AG20443 (cell line): Measurements from ENCODE around the gene TDRD9.

Experiments used
- DNase-seq: peaks from one replicate; pipeline ENCODE4 v3.0.0; 2012; ENCODE audit warnings: low spot score, mixed read lengths

The TDRD9 gene

DNA sequence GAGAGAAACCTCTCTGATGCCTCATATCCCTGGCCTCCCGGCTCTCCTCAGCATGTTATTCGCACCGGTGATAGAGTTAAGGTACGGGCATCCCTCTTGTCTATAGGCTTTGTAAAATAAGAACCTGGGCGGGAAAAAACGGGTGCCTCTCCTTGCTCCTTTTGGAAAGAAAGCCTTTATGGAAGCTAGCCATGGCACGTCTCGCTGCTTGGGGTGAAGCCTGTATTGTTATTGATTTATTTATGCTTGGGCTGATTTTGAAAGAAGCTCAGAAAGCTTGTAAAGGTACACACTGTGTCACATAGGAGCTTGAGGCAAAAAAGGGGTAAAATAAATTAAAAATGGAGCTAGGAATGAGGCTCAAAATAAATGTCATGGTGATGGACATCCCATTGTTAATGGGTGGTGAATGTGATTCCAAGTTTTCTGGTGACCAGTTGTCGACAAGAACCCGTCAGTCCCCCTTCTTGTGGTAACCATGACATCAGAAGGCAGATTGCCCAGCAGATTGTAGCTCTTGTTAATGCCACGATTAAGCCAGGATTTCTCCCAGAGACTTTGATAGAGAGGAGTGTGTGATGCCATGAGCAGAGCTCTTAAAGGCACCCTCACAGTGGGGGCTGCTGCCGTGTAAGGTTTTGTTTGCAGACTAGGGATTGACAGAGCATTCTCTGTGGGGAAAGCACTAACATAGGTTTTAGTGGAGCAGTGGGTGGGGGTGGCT is 106.9 kb downstream of the TDRD9 start:
- no peak for DNase-seq

DNA sequence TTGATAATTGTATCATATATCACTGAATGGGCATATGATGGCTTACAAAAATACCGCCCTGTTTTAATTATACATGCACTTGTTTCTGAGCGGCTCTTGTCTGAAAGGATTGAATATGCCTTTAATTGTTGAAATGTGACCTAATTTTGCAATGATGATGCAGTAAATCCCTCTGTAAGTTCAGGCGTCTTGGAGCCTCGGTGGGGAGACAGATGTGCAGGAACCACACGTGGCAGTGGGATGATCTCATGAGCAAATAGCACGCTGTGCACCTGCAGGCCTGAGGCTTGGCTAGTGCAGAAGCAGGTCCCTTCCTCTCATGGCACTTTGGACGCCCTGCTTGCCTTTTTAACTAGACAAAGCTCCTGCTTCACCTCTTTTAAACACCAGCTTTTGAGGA is 108.0 kb downstream of the TDRD9 start:
- no peak for DNase-seq

DNA sequence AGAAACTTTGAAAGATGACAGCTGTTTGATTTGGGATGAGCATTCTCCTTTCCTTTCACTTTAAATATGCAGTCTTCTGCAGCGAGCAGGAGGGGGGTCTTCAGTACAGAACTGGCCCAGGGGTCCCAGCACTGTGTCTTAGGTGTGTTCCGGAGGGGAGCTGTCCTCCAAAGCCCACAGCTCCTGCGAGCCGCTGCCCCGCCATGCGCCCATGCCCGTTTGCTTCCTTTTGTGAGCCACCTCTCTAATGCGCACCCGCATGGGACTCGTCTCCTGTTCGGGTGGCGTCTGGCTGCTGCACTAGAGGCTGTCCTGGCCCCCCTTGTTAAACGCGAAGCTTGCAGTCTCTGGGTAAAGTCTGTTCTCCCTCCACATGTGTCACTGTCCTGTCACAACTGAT is 108.8 kb downstream of the TDRD9 start:
- no peak for DNase-seq

- no peak for DNase-seq
Observed at GRCh38 chr14:104037903-104038302, 109.6 kb downstream of the TDRD9 start.

- DNase-seq, result no peak
Observed at GRCh38 chr14:104039214-104039613, 111.0 kb downstream of the TDRD9 start.

DNA sequence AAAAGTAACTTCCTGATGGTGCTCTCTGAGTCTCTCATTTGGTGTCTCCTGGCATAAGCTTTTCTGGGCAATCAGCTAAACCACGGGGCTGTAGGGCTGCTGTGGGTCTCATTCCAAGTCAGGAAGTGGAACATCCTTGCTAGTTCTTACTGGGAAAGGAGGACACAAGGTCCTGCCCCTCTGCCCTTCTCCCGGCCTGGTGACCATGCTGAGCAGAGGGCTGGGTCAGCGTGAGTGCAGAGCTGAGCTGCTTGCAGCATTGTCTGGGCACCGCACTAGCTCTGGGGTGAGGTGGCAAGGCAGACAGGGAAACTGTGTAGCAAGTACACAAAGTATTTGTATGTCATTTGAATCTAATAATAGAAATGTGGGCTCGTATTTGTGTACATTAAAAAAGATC is 112.3 kb downstream of the TDRD9 start:
- DNase-seq, result no peak

DNA sequence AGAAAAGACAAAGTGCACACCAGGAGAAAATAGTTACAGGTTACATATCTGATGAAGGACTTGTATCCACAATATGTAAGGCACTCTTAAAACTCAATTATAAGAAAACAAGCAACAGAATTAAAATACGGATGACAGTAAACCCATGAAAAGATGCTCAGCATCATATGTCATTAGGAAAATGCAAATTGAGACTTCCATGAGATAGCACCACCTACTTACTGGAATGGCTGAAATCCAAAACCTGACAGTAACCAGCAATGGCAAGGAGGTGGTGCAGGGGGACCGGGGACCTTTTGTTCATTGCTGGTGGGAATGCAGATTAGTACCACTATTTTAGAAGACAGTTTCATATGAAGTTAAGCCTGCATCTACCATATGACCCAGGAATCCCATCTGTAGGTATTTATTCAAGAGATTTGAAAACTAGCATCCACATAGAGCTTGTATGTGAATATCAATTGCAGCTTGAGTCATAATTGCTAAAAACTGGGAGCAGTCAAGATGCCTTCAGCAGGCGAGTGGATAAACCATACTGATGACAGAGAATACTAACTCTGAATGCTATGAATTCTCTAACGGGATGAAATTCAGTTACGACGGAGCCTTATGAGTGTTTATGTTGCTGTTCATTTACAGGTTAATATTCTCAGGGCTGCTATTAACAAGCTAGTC is 113.3 kb downstream of the TDRD9 start:
- no peak for DNase-seq

GRCh38 chr14:104044016-104044415 is 115.8 kb downstream of the TDRD9 start:
- no peak for DNase-seq

DNA sequence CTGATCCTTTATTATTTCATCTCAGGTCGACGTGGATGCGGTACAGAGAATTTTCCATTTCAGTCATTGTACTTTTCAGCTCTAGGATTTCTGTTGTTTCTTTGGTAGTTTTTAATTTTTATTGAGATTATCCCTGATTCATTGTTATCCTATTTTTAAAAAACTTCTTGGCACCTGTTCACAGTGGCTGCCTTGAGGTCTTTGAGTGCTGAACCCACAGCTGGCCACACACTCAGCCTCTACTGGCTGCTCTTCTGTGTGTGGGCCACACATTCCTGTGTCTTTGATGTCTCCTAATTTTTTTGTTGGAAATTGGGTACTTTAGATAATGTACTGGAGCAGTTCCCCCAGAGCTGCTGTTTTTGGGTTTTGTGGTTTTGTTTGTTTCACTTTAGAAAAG is 119.5 kb downstream of the TDRD9 start:
- no peak for DNase-seq

GRCh38 chr14:104048758-104049507 is 120.7 kb downstream of the TDRD9 start:
- no peak for DNase-seq

GRCh38 chr14:104049576-104050240 is 121.5 kb downstream of the TDRD9 start:
- DNase-seq, result no peak

- no peak for DNase-seq
Observed at GRCh38 chr14:104051092-104051813, 123.0 kb downstream of the TDRD9 start.

DNA sequence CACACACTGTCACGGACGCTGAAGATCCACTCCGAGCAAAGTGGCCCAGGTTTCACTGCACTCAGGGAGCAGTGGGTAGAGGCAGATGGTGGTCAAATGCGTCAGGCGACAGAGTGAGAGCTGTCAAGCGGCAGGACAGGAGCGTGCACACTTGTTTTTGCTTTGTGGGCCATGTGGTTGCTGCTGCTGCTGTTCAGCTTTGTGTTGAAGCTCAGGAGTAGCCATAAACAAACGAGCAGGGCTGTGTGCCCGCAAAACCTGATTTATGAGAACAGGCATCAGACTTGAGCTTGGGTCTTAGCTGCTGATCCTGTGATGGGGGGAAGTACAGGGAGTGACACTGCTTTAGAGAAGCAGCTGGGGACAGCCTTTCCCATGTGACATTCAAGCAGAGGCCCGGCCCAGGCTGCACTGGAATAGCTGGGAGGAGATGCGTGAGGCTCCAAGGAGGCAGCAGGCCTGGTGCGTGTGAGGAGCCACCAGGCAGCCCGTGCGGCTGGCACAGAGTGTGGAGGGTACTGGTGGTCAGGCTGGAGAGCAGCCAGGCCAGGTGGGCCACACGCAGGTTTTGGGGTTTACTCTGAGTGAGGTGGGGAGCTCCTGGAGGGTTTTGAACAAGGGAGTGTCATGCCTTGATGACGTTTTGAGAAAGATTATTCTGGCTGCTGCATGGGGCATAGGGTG is 126.1 kb downstream of the TDRD9 start:
- DNase-seq, result no peak

GRCh38 chr14:104062281-104062680 is 134.0 kb downstream of the TDRD9 start:
- DNase-seq, result no peak

DNA sequence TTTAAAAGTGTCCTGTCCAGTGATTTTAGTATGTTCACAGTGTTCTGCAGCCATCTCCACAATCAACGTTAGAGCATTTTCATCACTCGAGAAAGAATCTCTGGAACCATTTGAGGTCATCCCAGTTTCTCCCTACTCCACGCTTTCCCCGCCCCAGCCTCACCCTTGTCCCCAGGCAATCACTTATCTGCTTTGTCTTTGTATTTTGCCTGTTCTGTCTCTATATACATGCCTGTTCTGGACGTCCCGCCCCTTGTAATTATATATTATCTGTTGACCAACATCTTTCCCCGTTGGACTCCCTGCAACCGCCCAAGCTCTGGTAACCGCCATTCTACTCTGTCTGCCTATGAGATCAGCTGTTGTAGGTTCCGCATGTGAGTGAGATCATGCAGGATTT is 135.7 kb downstream of the TDRD9 start:
- no peak for DNase-seq

GRCh38 chr14:104066279-104066678 is 138.0 kb downstream of the TDRD9 start:
- no peak for DNase-seq

- DNase-seq, result no peak
Observed at GRCh38 chr14:104066719-104067295, 138.6 kb downstream of the TDRD9 start.

- DNase-seq, result no peak
Observed at GRCh38 chr14:104069541-104069940, 141.3 kb downstream of the TDRD9 start.

DNA sequence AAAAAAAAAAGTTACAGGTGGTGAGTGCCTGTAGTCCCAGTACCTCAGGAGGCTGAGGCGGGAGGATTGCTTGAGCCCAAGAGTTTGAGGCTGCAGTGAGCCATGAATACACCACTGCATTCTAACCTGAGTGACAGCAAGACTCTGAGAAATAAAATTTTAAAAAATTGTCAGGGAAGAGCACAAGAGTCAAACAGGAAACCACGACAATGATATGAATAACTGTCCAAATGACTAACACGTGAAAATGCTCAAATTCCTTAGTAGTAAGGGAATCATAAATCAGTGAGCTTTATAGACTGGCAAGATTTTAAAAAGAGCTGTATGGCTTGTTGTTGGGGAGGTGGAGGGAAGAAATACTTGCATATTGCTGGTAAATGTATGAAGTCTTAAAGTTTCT is 144.3 kb downstream of the TDRD9 start:
- DNase-seq, result no peak

DNA sequence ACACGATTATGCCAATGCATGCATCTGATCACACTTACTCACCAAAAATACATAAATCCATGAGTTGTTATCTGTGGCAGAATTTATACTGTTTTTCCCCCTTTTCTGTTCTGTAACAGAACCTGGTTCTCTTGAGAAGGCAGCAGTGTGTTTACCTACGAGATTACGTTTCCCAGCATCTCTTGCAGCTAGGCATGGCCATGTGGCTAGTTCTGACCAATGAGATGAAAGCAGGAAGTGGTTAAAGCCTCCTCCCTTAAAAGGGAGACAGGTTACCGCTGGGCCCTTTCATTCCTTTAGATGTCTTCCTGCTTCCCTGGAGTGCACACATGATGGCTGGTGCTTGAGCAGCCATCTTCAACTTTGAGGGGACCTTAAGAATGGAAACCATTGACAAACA is 145.5 kb downstream of the TDRD9 start:
- no peak for DNase-seq
